ENCODE results near the gene FAM234A.

FAM234A gene

GRCh38 chr16:314795-315299 is 80.2 kb downstream of the FAM234A start:
- H3K4me1 ChIP-seq (ENCODE audit: control insufficient read depth in 1 of 2, insufficient read depth in 1 of 2, low read depth in 1 of 2, low read length in 1 of 2), result no peaks in the 10 kb centered on the region
- H3K27ac ChIP-seq, result no peak overlapping the region
- no peak for TF ChIP-seq CTCF (IDR thresholded peaks at IDR 0.05)
- no peaks in the 10 kb centered on the region for H3K27me3 ChIP-seq
- peaks cover 77% of the 10 kb centered on the region for H3K36me3 ChIP-seq
- H3K9me3 ChIP-seq, result no peaks in the 10 kb centered on the region
- H3K4me3 ChIP-seq (ENCODE audit: low read depth in 1 of 2, low read length in 1 of 2), result no peak overlapping the region
